ENCODE results near the gene CNKSR3.

DNA sequence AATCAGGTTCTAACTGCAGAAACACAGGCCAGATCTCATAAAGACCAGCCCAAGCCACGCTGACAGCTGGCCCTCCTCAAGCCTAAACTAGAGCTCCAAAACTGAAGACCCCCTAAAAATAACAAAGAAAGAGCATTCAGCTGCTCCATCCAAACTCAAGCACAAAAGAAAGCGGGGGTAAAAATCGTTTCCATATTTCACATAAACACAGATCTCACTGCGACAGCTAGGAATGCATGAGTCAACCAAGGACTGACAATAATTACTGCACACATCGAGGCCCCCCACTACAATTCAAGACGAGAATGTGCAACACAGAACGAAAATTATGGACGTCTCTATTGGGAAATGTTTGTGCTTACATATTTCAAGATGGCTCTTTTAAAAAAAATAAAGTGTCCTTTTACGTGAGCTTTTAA lies 31.1 kb downstream of the CNKSR3 start:
- TF ChIP-seq, protein P1, sequence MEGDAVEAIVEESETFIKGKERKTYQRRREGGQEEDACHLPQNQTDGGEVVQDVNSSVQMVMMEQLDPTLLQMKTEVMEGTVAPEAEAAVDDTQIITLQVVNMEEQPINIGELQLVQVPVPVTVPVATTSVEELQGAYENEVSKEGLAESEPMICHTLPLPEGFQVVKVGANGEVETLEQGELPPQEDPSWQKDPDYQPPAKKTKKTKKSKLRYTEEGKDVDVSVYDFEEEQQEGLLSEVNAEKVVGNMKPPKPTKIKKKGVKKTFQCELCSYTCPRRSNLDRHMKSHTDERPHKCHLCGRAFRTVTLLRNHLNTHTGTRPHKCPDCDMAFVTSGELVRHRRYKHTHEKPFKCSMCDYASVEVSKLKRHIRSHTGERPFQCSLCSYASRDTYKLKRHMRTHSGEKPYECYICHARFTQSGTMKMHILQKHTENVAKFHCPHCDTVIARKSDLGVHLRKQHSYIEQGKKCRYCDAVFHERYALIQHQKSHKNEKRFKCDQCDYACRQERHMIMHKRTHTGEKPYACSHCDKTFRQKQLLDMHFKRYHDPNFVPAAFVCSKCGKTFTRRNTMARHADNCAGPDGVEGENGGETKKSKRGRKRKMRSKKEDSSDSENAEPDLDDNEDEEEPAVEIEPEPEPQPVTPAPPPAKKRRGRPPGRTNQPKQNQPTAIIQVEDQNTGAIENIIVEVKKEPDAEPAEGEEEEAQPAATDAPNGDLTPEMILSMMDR (IDR thresholded peaks at IDR 0.05): no peak
- TF ChIP-seq EP300 (IDR thresholded peaks at IDR 0.05) (no peak), POLR2A (IDR thresholded peaks at IDR 0.05) (no peak)
